Spleen (tissue), 11 donors: ENCODE results near the gene APOA5. TPM values are rescaled to one million over a fixed set of nuclear protein-coding genes. Genes with fewer than 3 reads are reported as not detected.

Experiments
- DNase-seq: peaks from one replicate; pipeline ENCODE4 v3.0.0-alpha.2; 2020
- H3K27ac ChIP-seq, 8 donors: fragments of 200-600 bp; sonication (generic) in 7 of 8; 1 replicate in 4 of 8; 2 replicates in 4 of 8; pipeline versions ENCODE4 v1.5.0 to v1.8.0; 2016 to 2021; ENCODE audit warnings: inconsistent platforms in 4 of 8, mild to moderate bottlenecking in 4 of 8, moderate library complexity in 1 of 8
- H3K27me3 ChIP-seq, 7 donors: fragments of 200-600 bp; sonication (generic) in 6 of 7; replicated peaks in 1 of 7; 1 replicate in 4 of 7; 2 replicates in 3 of 7; pipeline versions ENCODE4 v1.5.0 to v1.8.0; 2016 to 2021; ENCODE audit warnings: inconsistent platforms in 3 of 7, mild to moderate bottlenecking in 1 of 7
- H3K36me3 ChIP-seq, 6 donors: fragments of 200-600 bp; sonication (generic) in 5 of 6; 1 replicate in 4 of 6; 2 replicates in 2 of 6; pipeline versions ENCODE4 v1.5.0 to v1.8.0; 2016 to 2021; ENCODE audit warnings: inconsistent platforms in 2 of 6
- H3K4me1 ChIP-seq, 6 donors: fragments of 200-600 bp; sonication (generic) in 5 of 6; 1 replicate in 3 of 6; 2 replicates in 3 of 6; pipeline versions ENCODE4 v1.5.0 to v1.8.0; 2016 to 2021; ENCODE audit warnings: inconsistent platforms in 3 of 6
- H3K4me3 ChIP-seq, 8 donors: fragments of 200-600 bp; sonication (generic) in 7 of 8; 1 replicate in 4 of 8; 2 replicates in 4 of 8; pipeline versions ENCODE4 v1.5.0 to v1.8.0; 2016 to 2021; ENCODE audit warnings: inconsistent platforms in 4 of 8, mild to moderate bottlenecking in 4 of 8, moderate library complexity in 2 of 8
- H3K9me3 ChIP-seq, 8 donors: fragments of 200-600 bp; sonication (generic) in 7 of 8; 1 replicate in 4 of 8; 2 replicates in 4 of 8; pipeline versions ENCODE4 v1.5.0 to v1.8.0; 2016 to 2021; ENCODE audit warnings: inconsistent platforms in 4 of 8
- CTCF ChIP-seq, 11 experiments: fragments of 200-600 bp in 7 of 11; fragments of 450-650 bp in 4 of 11; sonication (generic) in 4 of 11; IDR thresholded peaks in 8 of 11; conservative IDR thresholded peaks in 3 of 11; 1 replicate in 7 of 11; 2 replicates in 4 of 11; pipeline versions ENCODE4 v1.4.0 to v1.8.0; 2016 to 2021; ENCODE audit warnings: antibody characterized with exemption in 11 of 11, inconsistent platforms in 4 of 11, mild to moderate bottlenecking in 1 of 11
- POLR2A ChIP-seq, 3 donors: fragments of 450-650 bp; IDR thresholded peaks; one replicate each; pipeline ENCODE4 v1.5.1; 2017; ENCODE audit warnings: antibody characterized with exemption in 3 of 3, mild to moderate bottlenecking in 1 of 3
- POLR2AphosphoS5 ChIP-seq, 3 donors: sonication (generic); formaldehyde crosslinking; IDR thresholded peaks; one replicate each; pipeline ENCODE4 v1.5.1; 2017; ENCODE audit warnings: antibody characterized with exemption in 3 of 3
- WGBS, 5 donors: extraction: QIAGEN DNeasy Blood & Tissue Kit in 3 of 5; methylation state at CpG; one replicate each; pipeline versions ENCODE4 v1.1.5 to v1.1.7; 2013 to 2018; 5-methylcytosine and 5-hydroxymethylcytosine counted together
- intact Hi-C: fragments of 100-400 bp; cut with DNase I; formaldehyde crosslinking; loops from one replicate; pipeline ENCODE4 v1.15.0; 2023; ENCODE audit warnings: low total_unique reads
- polyA plus RNA-seq, 3 donors: library from polyadenylated mRNA; stranded (reverse); fragments of 200-250 nt; gene quantifications; one replicate each; pipeline ENCODE4 v1.2.1, GENCODE V29; 2013
- total RNA-seq, 7 donors: library from RNA; depleted of rRNA in 3 of 7; stranded (reverse); fragments of >200 nt in 3 of 7; fragmentation: NEBNext Ultra II Directional in 4 of 7; extraction: Animal tissue kit (Norgen Biotek cat#: 25700) in 4 of 7; gene quantifications; one replicate each; pipeline versions ENCODE4 v1.1.0 to v1.2.1, GENCODE V29; 2016 to 2021
- donor health status: healthy with polysubstance abuse.
- donor health status: DM: no; HTN: no; CAD: no; lungs with moderate emphysema.
- donor health status: DM: no; HTN: no; CAD: no.
- donor health status: Bipolar disorder and iron deficiency.
- donor health status: healthy.
- donor health status: DM: no; HTN: no; CAD: no.
- donor health status: DM: yes; HTN: yes; CAD: no.

Gene APOA5
- total and polyA plus RNA-seq, 10 donors: not detected

GRCh38 chr11:116827461-116827860, 35.8 kb upstream of the APOA5 start:
- no peak for DNase-seq
- no peak for TF ChIP-seq POLR2A (IDR thresholded peaks at IDR 0.05)
- no peak for TF ChIP-seq CTCF (IDR thresholded peaks at IDR 0.05 in 8 of 11, conservative IDR thresholded peaks at IDR 0.05 in 3 of 11)
- no peak for TF ChIP-seq POLR2AphosphoS5 (IDR thresholded peaks at IDR 0.05)
- WGBS, 5 donors: 81 to 100% (median 95%) methylated on average over 1 to 6 of the region's 6 CpGs

GRCh38 chr11:116826751-116827431, 35.2 kb upstream of the APOA5 start:
- H3K4me3 ChIP-seq: no peak overlapping the region
- DNase-seq: no peak
- H3K9me3 ChIP-seq: no peaks in the 10 kb centered on the region
- WGBS, 5 donors: 78 to 84% (median 81%) methylated on average over 8 to 9 of the region's 9 CpGs
- no peaks in the 10 kb centered on the region for H3K4me1 ChIP-seq
- TF ChIP-seq POLR2AphosphoS5 (IDR thresholded peaks at IDR 0.05) (no peak), POLR2A (IDR thresholded peaks at IDR 0.05) (no peak), CTCF (IDR thresholded peaks at IDR 0.05 in 8 of 11, conservative IDR thresholded peaks at IDR 0.05 in 3 of 11) (no peak)
- no peak overlapping the region for H3K27ac ChIP-seq
- no peaks in the 10 kb centered on the region for H3K36me3 ChIP-seq
- no peaks in the 10 kb centered on the region for H3K27me3 ChIP-seq
- intact Hi-C loops: no loop called here

More at GRCh38 chr11:116827461-116827860, 35.8 kb upstream of the APOA5 start:
- Histone ChIP-seq H3K4me3 (no peak overlapping the region), H3K9me3 (no peaks in the 10 kb centered on the region), H3K4me1 (no peaks in the 10 kb centered on the region), H3K27ac (no peak overlapping the region), H3K27me3 (no peaks in the 10 kb centered on the region), H3K36me3 (no peaks in the 10 kb centered on the region)
- intact Hi-C loops: no loop called here

- intact Hi-C loops: no loop called here
- no peak overlapping the region for H3K4me3 ChIP-seq
- no peaks in the 10 kb centered on the region for H3K4me1 ChIP-seq
- TF ChIP-seq POLR2A (IDR thresholded peaks at IDR 0.05) (no peak), POLR2AphosphoS5 (IDR thresholded peaks at IDR 0.05) (no peak), CTCF (IDR thresholded peaks at IDR 0.05 in 8 of 11, conservative IDR thresholded peaks at IDR 0.05 in 3 of 11) (no peak)
- WGBS, 5 donors: 78 to 81% (median 79%) methylated on average over 17 to 22 of the region's 22 CpGs
- H3K9me3 ChIP-seq: no peaks in the 10 kb centered on the region
- no peak for DNase-seq
- no peak overlapping the region for H3K27ac ChIP-seq
- H3K27me3 ChIP-seq: no peaks in the 10 kb centered on the region
- H3K36me3 ChIP-seq: no peaks in the 10 kb centered on the region
These were observed 34.4 kb upstream of the APOA5 start for GRCh38 chr11:116825854-116826750.

- DNase-seq: no peak
- 68 to 88% (median 83%) methylated on average over 4 to 5 of the region's 5 CpGs for WGBS, 5 donors
- Histone ChIP-seq H3K4me3 (no peak overlapping the region), H3K36me3 (no peaks in the 10 kb centered on the region), H3K27ac (no peak overlapping the region), H3K9me3 (no peaks in the 10 kb centered on the region), H3K27me3 (no peaks in the 10 kb centered on the region), H3K4me1 (no peaks in the 10 kb centered on the region)
- intact Hi-C loops: no loop called here
- TF ChIP-seq CTCF (IDR thresholded peaks at IDR 0.05 in 8 of 11, conservative IDR thresholded peaks at IDR 0.05 in 3 of 11): no peak
- no peak for TF ChIP-seq POLR2AphosphoS5 (IDR thresholded peaks at IDR 0.05)
- no peak for TF ChIP-seq POLR2A (IDR thresholded peaks at IDR 0.05)
These were observed 33.8 kb upstream of the APOA5 start for GRCh38 chr11:116825434-116825833.
